Fibroblast of skin of abdomen (primary cell): ENCODE results near the gene NCKAP5.
A peak's percentile ranks its signal among the peaks of the same experiment; 100 is the strongest.

Experiments used
- DNase-seq: peaks from one replicate; pipeline ENCODE4 v3.0.0-alpha.2; 2013

The NCKAP5 gene

GRCh38 chr2:133377021-133377481 is 191.2 kb downstream of the NCKAP5 start:
- DNase-seq = peak; percentile 92

- no peak for DNase-seq
Observed at GRCh38 chr2:133374781-133375180, 193.5 kb downstream of the NCKAP5 start.

GRCh38 chr2:133371286-133371685 is 197.0 kb downstream of the NCKAP5 start:
- no peak for DNase-seq

GRCh38 chr2:133369901-133370658 is 198.2 kb downstream of the NCKAP5 start:
- no peak for DNase-seq

GRCh38 chr2:133365117-133365516 is 203.1 kb downstream of the NCKAP5 start:
- no peak for DNase-seq

- no peak for DNase-seq
Observed at GRCh38 chr2:133364636-133365035, 203.6 kb downstream of the NCKAP5 start.

- DNase-seq = no peak
Observed at GRCh38 chr2:133363884-133364283, 204.4 kb downstream of the NCKAP5 start.

GRCh38 chr2:133362061-133362476 is 206.2 kb downstream of the NCKAP5 start:
- DNase-seq = peak; percentile 64

GRCh38 chr2:133360882-133361281 is 207.4 kb downstream of the NCKAP5 start:
- DNase-seq = no peak

GRCh38 chr2:133360190-133360589 is 208.1 kb downstream of the NCKAP5 start:
- no peak for DNase-seq

- no peak for DNase-seq
Observed at GRCh38 chr2:133352719-133353118, 215.5 kb downstream of the NCKAP5 start.

GRCh38 chr2:133346654-133347053 is 221.6 kb downstream of the NCKAP5 start:
- peak; percentile 75 for DNase-seq

GRCh38 chr2:133345638-133346037 is 222.6 kb downstream of the NCKAP5 start:
- DNase-seq = no peak

- DNase-seq = no peak
Observed at GRCh38 chr2:133344849-133345248, 223.4 kb downstream of the NCKAP5 start.

GRCh38 chr2:133343018-133343352 is 225.3 kb downstream of the NCKAP5 start:
- DNase-seq = no peak

GRCh38 chr2:133342286-133343017 is 225.8 kb downstream of the NCKAP5 start:
- no peak for DNase-seq

GRCh38 chr2:133341575-133341974 is 226.7 kb downstream of the NCKAP5 start:
- no peak for DNase-seq

GRCh38 chr2:133338224-133338623 is 230.0 kb downstream of the NCKAP5 start:
- peak; percentile 26 for DNase-seq

- no peak for DNase-seq
Observed at GRCh38 chr2:133334923-133335322, 233.3 kb downstream of the NCKAP5 start.

- DNase-seq = no peak
Observed at GRCh38 chr2:133333181-133333580, 235.1 kb downstream of the NCKAP5 start.

- no peak for DNase-seq
Observed at GRCh38 chr2:133331436-133331835, 236.8 kb downstream of the NCKAP5 start.

GRCh38 chr2:133326652-133327397 is 241.4 kb downstream of the NCKAP5 start:
- peak; percentile 55 for DNase-seq

GRCh38 chr2:133324150-133324561 is 244.1 kb downstream of the NCKAP5 start:
- DNase-seq = peak; percentile 80
